ENCODE results near the gene SNCB.

GRCh38 chr5:176674799-176675198 is 44.5 kb upstream of the SNCB start:
- TF ChIP-seq EZH2 (IDR thresholded peaks at IDR 0.05; ENCODE audit: low read length, unreplicated experiment) (no peak), CTCF (conservative IDR thresholded peaks at IDR 0.05; ENCODE audit: low read depth, low read length) (no peak), EZH2phosphoT487 (IDR thresholded peaks at IDR 0.05; ENCODE audit: borderline replicate concordance, low read length) (no peak)

Measured in PC-3 (cell line).